GM18511 (cell line): ENCODE measurements around the gene MPV17L.
"Not testable (repeated sequence)": the region's sequence is repeated elsewhere in the genome, so short reads cannot be mapped to it uniquely, and the experiment has no call there.

Source experiments
- ATAC-seq: cut with Tn5 transposase; IDR thresholded peaks from one replicate; pipeline ENCODE4 v1.9.1; 2021; ENCODE audit warnings: mild to moderate bottlenecking, moderate library complexity; ENCODE audit not compliant: unreplicated experiment

MPV17L gene

GRCh38 chr16:15395631-15396508 is at the start of gene MPV17L:
Gene MPV17L, plus strand, starts transcription at chr16:15395754. Its CDS starts 144 bp downstream, at chr16:15395898.
- not testable (repeated sequence) for ATAC-seq

- ATAC-seq = not testable (repeated sequence)
Observed at GRCh38 chr16:15348721-15349120, 46.8 kb upstream of the MPV17L start.

GRCh38 chr16:15351251-15351650 is 44.3 kb upstream of the MPV17L start:
- ATAC-seq = not testable (repeated sequence)

GRCh38 chr16:15351745-15352144 is 43.8 kb upstream of the MPV17L start:
- ATAC-seq = not testable (repeated sequence)

- ATAC-seq = not testable (repeated sequence)
Observed at GRCh38 chr16:15352852-15353251, 42.7 kb upstream of the MPV17L start.

GRCh38 chr16:15354846-15355245 is 40.7 kb upstream of the MPV17L start:
- not testable (repeated sequence) for ATAC-seq

- not testable (repeated sequence) for ATAC-seq
Observed at GRCh38 chr16:15357495-15357894, 38.1 kb upstream of the MPV17L start.

- not testable (repeated sequence) for ATAC-seq
Observed at GRCh38 chr16:15378194-15378593, 17.4 kb upstream of the MPV17L start, which contains the start of gene NPIPA5. Gene NPIPA5, minus strand, starts transcription at chr16:15378294. Its CDS starts 0 bp downstream, at chr16:15378294.

- not testable (repeated sequence) for ATAC-seq
Observed at GRCh38 chr16:15382810-15383209, 12.7 kb upstream of the MPV17L start.

GRCh38 chr16:15388060-15388459 is 7.5 kb upstream of the MPV17L start:
- ATAC-seq = not testable (repeated sequence)

GRCh38 chr16:15389916-15390315 is 5.6 kb upstream of the MPV17L start:
- ATAC-seq = not testable (repeated sequence)

GRCh38 chr16:15393025-15393424 is 2.5 kb upstream of the MPV17L start:
- ATAC-seq = not testable (repeated sequence)

GRCh38 chr16:15396509-15396829 is 915 bp downstream of the MPV17L start:
- not testable (repeated sequence) for ATAC-seq

GRCh38 chr16:15396948-15397594 is 1.5 kb downstream of the MPV17L start:
- ATAC-seq = no peak

- ATAC-seq = no peak
Observed at GRCh38 chr16:15398618-15399316, 3.2 kb downstream of the MPV17L start.

- ATAC-seq = no peak
Observed at GRCh38 chr16:15399317-15399716, 3.8 kb downstream of the MPV17L start.

- ATAC-seq = not testable (repeated sequence)
Observed at GRCh38 chr16:15400314-15400713, 4.8 kb downstream of the MPV17L start.

- no peak for ATAC-seq
Observed at GRCh38 chr16:15401972-15402371, 6.4 kb downstream of the MPV17L start.

GRCh38 chr16:15403392-15403995 is 7.9 kb downstream of the MPV17L start:
- ATAC-seq = no peak

GRCh38 chr16:15404091-15404490 is 8.5 kb downstream of the MPV17L start:
- ATAC-seq = not testable (repeated sequence)

- no peak for ATAC-seq
Observed at GRCh38 chr16:15404792-15405191, 9.2 kb downstream of the MPV17L start.
